Fibroblast of pulmonary artery (primary cell): ENCODE data around the gene KCNIP1.

ENCODE experiments used
- DNase-seq: peaks from one replicate; pipeline ENCODE4 v3.0.0-alpha.2; 2010; ENCODE audit warnings: low read depth
- H3K4me3 ChIP-seq: replicated peaks from 2 replicates; pipeline ENCODE4 v1.5.1; 2011; ENCODE audit warnings: low read depth, mild to moderate bottlenecking, control low read depth, low read length, moderate library complexity
- TF ChIP-seq, protein P1 (sequence below): IDR thresholded peaks from 2 replicates; pipeline ENCODE4 v1.5.1; 2011; ENCODE audit warnings: mild to moderate bottlenecking, control low read depth, low read length, inconsistent platforms; ENCODE audit errors: missing control alignments

Gene KCNIP1

DNA sequence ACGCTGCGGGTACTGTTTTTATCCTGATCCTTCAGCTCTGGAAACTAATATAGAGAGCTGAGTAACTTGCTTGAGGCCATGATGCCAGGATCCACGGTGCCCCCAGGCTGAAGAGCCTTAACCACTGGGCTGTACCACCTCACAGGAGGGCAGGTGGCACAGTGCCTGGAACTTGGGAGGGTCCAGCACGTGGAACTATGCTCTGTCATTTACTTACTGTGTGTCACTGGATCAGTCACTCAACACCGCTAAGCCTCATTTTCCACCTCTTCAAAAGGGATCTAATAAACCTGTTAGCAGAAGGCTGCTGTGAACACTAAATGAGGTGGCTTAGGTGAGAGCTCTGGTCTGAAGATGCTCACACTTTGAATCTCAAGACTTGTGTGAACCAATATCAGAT, 29.6 kb downstream of the KCNIP1 start:
- TF ChIP-seq, protein P1, sequence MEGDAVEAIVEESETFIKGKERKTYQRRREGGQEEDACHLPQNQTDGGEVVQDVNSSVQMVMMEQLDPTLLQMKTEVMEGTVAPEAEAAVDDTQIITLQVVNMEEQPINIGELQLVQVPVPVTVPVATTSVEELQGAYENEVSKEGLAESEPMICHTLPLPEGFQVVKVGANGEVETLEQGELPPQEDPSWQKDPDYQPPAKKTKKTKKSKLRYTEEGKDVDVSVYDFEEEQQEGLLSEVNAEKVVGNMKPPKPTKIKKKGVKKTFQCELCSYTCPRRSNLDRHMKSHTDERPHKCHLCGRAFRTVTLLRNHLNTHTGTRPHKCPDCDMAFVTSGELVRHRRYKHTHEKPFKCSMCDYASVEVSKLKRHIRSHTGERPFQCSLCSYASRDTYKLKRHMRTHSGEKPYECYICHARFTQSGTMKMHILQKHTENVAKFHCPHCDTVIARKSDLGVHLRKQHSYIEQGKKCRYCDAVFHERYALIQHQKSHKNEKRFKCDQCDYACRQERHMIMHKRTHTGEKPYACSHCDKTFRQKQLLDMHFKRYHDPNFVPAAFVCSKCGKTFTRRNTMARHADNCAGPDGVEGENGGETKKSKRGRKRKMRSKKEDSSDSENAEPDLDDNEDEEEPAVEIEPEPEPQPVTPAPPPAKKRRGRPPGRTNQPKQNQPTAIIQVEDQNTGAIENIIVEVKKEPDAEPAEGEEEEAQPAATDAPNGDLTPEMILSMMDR = no peak
- no peak for DNase-seq
- H3K4me3 ChIP-seq = no peak overlapping the region

DNA sequence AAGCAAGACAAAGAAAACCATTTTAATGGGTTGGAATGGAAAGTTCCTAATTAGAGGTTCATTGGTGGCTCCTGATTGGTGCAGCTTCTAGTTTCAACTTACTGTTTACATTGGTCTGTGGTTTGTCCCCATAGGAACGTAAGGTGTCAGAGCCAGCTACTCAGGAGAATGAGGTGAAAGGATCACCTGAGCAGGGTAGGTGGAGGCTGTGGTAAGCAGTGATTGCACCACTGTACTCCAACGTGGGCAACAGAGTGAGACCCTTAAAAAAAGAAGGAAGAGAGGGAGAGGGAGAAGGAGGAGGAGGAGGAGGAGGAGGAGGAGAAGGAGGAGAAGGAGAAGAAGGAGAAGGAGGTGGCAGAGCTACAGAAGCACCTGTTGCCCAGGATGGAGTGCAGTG, 30.4 kb downstream of the KCNIP1 start:
- no peak for DNase-seq
- no peak overlapping the region for H3K4me3 ChIP-seq
- TF ChIP-seq, protein P1 = no peak

DNA sequence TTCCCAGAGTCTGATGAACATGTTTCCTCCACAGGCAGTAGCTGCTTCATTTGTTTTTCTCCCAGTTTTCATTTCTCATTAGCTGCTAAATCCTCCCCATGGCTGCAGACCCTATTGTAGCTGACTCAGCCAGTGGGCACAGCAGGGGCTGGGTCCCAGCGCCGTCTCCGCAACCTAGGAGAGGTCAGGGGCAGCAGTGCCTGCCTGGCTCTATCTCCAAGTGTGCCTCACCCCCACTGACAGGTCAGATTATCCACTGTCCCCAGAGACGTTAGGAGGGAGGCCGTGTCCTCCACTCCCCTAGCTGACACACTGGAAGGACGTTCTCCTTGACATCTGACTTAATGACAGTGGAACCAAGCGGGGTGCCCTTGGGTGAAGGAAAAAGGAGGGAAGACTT, 31.1 kb downstream of the KCNIP1 start:
- TF ChIP-seq, protein P1 = no peak
- H3K4me3 ChIP-seq = no peak overlapping the region
- no peak for DNase-seq

DNA sequence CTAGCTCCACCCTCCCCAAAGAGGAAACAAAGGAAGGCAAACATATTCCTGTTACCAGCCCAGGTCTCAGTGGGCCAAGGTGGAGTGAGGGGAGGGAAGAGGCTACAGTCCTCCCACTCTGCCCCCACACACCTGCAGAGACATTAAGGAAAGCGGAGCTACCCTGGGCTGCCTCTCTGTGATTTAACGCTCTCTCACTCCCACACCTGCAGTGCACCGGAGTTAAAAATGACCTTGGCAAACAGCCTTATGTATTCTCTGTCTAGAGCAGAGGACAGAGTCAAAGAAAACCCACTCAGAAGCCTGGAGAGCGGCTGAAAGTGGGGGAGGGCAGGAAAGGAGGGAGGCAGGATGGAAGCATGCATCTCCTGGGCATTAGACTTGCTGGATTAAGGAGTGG, 32.7 kb downstream of the KCNIP1 start:
- TF ChIP-seq, protein P1 = no peak
- H3K4me3 ChIP-seq = no peak overlapping the region
- no peak for DNase-seq

DNA sequence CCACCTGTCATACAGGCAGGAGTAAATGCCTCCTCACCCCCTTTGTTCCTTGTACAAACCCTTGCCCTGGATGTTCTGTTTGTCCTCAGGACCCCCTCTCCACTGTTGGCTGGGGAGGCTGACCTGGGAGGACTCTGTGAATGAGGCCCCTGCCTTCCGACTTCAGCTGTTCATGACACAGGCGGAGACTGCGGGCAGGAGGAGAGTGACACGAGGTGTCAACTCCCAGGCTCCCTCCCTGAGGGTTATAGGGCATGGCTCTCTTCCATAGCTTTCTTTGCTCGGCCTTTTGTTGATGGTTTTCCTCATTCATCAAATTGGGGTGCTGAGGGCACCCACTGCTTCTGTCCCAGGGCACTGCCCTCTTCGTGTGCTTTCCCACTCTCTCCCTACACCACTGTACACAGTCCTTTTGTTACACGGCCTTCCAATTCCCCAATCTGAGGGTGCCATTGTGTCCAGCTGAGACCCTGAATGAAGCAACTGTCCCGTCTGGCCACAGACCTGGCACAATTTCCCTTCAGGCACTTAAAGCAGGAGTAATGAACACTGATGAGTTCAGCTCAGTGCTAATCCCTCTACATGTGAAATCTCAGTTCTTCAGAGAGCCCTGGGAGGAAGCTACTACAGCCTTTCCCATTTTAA, 33.8 kb downstream of the KCNIP1 start:
- TF ChIP-seq, protein P1 = no peak
- no peak overlapping the region for H3K4me3 ChIP-seq
- DNase-seq = no peak

DNA sequence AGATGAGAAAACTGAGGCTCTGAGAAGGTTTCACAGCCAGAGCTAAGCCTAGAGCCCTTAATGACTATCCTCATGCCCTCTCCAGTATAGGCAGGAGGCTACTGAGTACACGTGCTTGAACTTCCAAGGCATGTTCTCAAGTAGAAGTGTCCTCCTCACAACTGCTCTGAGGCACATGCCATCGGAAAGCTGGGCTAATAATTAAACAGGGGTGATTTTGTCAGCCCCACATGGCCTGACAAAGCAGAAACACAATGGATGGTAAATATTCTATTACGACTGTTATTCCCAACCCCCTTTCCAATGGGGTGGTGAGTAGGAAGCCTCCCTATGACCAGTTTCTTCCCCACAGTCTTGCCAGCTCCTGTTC, 34.3 kb downstream of the KCNIP1 start:
- DNase-seq = no peak
- TF ChIP-seq, protein P1 = no peak
- H3K4me3 ChIP-seq = no peak overlapping the region
